HUES48 (cell line): ENCODE measurements around the gene RGS7.
"Not testable (repeated sequence)": the region's sequence is repeated elsewhere in the genome, so short reads cannot be mapped to it uniquely, and the experiment has no call there.

Source experiments
- H3K27ac ChIP-seq: one replicate; pipeline ENCODE4 v1.7.0; 2013; ENCODE audit warnings: low read depth, low read length, inconsistent platforms
- H3K27me3 ChIP-seq: 2 replicates; pipeline ENCODE4 v1.6.1; 2013; ENCODE audit warnings: mild to moderate bottlenecking, low read length; ENCODE audit not compliant: control insufficient read depth, insufficient read depth
- H3K36me3 ChIP-seq: 2 replicates; pipeline ENCODE4 v1.6.1; 2013; ENCODE audit warnings: low read length; ENCODE audit not compliant: control insufficient read depth, insufficient read depth
- H3K4me1 ChIP-seq: 2 replicates; pipeline ENCODE4 v1.6.1; 2013; ENCODE audit warnings: mild to moderate bottlenecking, low read length; ENCODE audit not compliant: control insufficient read depth, insufficient read depth
- H3K4me3 ChIP-seq: 2 replicates; pipeline ENCODE4 v1.5.1; 2013; ENCODE audit warnings: mild to moderate bottlenecking, low read depth, low read length
- H3K9ac ChIP-seq: 2 replicates; pipeline ENCODE4 v1.6.1; 2013; ENCODE audit warnings: mild to moderate bottlenecking, low read depth, low read length, moderate library complexity
- H3K9me3 ChIP-seq: 2 replicates; pipeline ENCODE4 v1.6.1; 2013; ENCODE audit warnings: low read length; ENCODE audit not compliant: control insufficient read depth, insufficient read depth

Gene RGS7

DNA sequence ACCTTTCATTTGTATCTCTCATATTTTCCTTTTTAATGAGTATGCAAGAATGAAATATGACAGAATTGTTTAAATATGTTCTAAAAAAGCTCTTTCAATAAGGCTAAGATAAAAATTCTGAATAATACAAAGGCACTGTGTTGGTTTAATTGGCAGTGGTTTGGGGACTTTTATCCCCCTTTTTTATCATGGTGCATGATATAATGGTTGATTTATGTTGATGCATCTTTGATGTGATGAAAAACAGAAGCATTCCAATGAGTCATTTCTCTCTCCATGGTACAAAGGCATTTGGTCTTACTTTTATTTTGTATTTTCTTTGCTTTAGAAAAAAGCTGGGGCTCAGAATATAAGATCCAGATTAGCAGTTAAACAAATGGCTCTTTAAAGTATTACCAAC is 617.9 kb downstream of the RGS7 start:
- Histone ChIP-seq H3K27me3 (no peaks in the 10 kb centered on the region), H3K4me1 (peaks cover 8% of the 10 kb centered on the region), H3K9ac (no peak overlapping the region), H3K9me3 (no peaks in the 10 kb centered on the region), H3K36me3 (no peaks in the 10 kb centered on the region), H3K27ac (no peak overlapping the region), H3K4me3 (no peak overlapping the region)

DNA sequence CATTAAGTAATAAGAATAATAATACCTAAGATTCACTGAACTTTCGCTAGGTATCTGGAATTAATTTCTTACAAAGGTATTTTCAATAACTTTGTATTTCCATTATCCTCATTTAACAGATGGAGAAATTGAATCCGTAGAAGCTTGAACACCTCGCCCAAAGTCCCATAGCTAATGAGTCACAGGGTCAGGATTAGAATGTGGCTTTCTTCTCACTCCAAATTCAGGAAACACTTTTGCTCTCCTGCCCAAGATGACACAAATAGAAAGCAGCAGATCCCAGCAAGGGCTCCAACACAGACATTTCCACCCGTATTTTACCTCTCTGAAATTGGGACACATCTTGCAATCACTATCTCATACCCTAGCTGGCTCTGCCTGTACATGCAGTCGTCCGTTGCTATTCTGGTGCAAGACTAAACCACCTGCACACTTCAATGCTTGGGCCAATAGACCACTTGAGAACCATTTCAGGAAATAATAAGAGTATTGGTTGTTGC is 619.2 kb downstream of the RGS7 start:
- Histone ChIP-seq H3K9me3 (no peaks in the 10 kb centered on the region), H3K27me3 (no peaks in the 10 kb centered on the region)

DNA sequence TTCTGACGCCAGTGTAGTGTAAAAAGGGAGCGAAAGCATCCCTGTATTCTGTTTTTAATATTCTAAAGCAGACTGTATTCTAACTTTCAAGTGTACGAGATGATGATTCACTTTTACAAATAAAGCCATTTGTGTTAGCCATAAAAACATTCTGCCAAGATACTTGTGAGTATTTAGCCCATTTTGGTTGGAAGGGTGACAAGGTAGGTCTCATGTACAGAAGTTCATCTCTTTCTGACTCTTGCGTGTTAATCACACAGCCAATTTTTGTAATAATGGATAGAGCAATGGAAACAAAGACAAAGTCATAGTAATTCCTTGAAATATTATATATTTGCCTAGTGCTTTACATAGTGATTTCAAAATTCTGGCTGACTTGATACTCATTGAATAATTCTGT is 619.7 kb downstream of the RGS7 start:
- Histone ChIP-seq H3K4me3 (no peak overlapping the region), H3K36me3 (no peaks in the 10 kb centered on the region), H3K4me1 (no peaks in the 10 kb centered on the region), H3K9me3 (no peaks in the 10 kb centered on the region), H3K27ac (no peak overlapping the region), H3K9ac (no peak overlapping the region), H3K27me3 (no peaks in the 10 kb centered on the region)

More for the DNA sequence above, 619.2 kb downstream of the RGS7 start:
- Histone ChIP-seq H3K36me3 (no peaks in the 10 kb centered on the region), H3K4me3 (no peak overlapping the region), H3K9ac (no peak overlapping the region), H3K4me1 (no peaks in the 10 kb centered on the region), H3K27ac (no peak overlapping the region)

DNA sequence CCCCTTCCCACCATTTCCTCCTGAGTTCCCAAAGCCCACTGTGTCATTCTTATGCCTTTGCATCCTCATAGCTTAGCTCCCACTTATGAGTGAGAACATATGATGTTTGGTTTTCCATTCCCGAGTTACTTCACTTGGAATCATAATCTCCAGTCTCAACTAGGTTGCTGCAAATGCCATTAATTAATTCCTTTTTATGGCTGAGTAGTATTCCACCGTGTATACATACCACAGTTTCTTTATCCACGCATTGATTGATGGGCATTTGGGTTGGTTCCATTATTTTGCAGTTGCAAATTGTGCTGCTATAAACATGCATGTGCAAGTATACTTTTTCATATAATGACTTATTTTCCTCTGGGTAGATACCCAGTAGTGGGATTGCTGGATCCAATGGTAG is 622.3 kb downstream of the RGS7 start:
- not testable (repeated sequence) for H3K9me3 ChIP-seq, H3K4me3 ChIP-seq, H3K9ac ChIP-seq, H3K27me3 ChIP-seq, H3K4me1 ChIP-seq, H3K27ac ChIP-seq, H3K36me3 ChIP-seq

DNA sequence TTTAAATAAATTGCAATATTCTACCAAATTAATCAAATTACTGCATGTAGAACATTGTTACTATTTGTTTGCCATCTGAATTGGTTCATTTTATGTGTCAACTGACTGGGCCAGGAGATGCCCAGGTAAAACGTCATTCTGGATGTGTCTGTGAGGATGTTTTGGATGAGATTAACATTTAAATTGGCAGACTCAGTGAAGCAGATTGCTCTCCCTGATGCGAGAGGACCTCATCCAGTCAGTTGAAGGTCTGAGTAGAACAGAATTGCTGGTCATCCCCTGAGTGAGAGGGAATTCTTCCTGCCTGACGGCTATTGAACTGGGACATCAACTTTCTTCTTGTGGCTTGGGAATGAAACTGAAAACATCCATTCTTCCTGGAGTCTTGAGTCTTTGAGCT is 623.0 kb downstream of the RGS7 start:
- Histone ChIP-seq H3K36me3 (no peaks in the 10 kb centered on the region), H3K9ac (no peak overlapping the region), H3K9me3 (no peaks in the 10 kb centered on the region), H3K4me1 (peaks cover 2% of the 10 kb centered on the region; the same call in 1 of the 2 replicates), H3K27ac (no peak overlapping the region), H3K27me3 (no peaks in the 10 kb centered on the region), H3K4me3 (no peak overlapping the region)

DNA sequence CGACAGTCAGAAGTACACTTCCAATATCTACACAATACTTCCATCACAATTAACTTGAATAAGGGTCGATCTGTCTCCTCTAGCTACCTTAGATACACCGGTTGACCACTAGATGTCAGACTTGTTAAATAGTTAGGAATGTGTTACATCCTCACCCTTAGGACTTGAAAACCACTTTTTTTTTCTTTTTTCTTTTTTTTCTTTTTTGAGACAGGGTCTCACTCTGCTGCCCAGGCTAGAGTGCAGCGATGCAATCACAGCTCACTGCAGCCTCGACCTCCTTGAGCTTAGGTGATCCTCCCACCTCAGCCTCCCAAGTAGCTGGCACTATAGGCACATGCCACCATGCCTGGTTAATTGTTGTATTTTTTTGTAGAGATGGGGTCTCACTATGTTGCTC is 624.6 kb downstream of the RGS7 start:
- no peaks in the 10 kb centered on the region for H3K36me3 ChIP-seq
- H3K4me1 ChIP-seq = peaks cover 2% of the 10 kb centered on the region; the same call in 1 of the 2 replicates
- no peak overlapping the region for H3K4me3 ChIP-seq
- no peaks in the 10 kb centered on the region for H3K9me3 ChIP-seq
- no peak overlapping the region for H3K9ac ChIP-seq
- no peaks in the 10 kb centered on the region for H3K27me3 ChIP-seq
- no peak overlapping the region for H3K27ac ChIP-seq
